Measurements from ENCODE around the gene ICE2. TPM values are rescaled to one million over a fixed set of nuclear protein-coding genes. Genes with fewer than 3 reads are reported as not detected.

Gene ICE2
- total RNA-seq, 4 donors from 2014 or later, result 14.4 to 21.2 (median 17.5) TPM

DNA sequence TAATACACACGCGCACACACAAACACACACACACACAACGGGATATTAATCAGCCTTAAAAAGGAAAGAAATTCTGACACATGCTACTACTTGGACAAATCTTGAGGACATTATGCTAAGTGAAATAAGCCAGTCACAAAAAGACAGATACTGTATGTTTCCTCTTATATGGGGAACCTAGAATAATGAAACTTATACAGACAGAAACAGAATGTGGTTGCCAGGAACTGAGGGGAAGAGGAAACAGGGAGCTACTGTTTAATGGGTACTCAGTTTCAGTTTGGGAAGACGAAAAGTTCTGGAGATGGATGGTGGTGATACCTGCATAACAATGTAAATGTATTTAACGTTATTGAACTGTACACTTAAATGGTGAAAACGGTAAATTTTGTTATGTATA lies 20.2 kb downstream of the ICE2 start:
- no peak for DNase-seq (ENCODE audit: low spot score in 2 of 2)
- TF ChIP-seq POLR2A (IDR thresholded peaks at IDR 0.05), result no peak
- TF ChIP-seq, protein P1, sequence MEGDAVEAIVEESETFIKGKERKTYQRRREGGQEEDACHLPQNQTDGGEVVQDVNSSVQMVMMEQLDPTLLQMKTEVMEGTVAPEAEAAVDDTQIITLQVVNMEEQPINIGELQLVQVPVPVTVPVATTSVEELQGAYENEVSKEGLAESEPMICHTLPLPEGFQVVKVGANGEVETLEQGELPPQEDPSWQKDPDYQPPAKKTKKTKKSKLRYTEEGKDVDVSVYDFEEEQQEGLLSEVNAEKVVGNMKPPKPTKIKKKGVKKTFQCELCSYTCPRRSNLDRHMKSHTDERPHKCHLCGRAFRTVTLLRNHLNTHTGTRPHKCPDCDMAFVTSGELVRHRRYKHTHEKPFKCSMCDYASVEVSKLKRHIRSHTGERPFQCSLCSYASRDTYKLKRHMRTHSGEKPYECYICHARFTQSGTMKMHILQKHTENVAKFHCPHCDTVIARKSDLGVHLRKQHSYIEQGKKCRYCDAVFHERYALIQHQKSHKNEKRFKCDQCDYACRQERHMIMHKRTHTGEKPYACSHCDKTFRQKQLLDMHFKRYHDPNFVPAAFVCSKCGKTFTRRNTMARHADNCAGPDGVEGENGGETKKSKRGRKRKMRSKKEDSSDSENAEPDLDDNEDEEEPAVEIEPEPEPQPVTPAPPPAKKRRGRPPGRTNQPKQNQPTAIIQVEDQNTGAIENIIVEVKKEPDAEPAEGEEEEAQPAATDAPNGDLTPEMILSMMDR (IDR thresholded peaks at IDR 0.05), result no peak
- no peak overlapping the region for H3K4me3 ChIP-seq (ENCODE audit: low read depth, poor library complexity, severe bottlenecking)
- 83 to 90% methylated on average over 6 of the region's 6 CpGs for WGBS, 2 donors
- intact Hi-C loops (cut with DNase I; ENCODE audit: low total_unique reads), result loop anchor here (5.0 kb wide), 1 partner anchor 1216 kb away; no protein-coding TSS in a partner anchor

DNA sequence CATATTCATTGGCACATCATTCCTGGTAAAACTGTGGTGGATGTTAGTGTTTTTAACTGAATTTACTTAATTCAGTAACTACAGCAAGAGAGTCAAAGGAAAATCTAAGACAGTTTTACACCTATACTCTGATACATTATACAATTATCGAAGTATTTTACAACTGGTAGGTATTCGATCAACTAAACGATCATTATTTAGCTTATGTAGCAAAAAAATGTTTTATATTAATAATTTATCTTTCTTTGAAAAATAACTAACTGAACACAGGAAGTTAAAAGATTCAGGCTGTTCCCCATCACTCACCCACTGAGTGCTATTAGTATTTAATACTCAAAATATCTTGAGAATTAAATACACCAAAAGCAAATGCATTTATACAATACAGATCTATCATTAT lies 21.0 kb downstream of the ICE2 start:
- DNase-seq (ENCODE audit: low spot score in 2 of 2), result no peak
- no peak overlapping the region for H3K4me3 ChIP-seq (ENCODE audit: low read depth, poor library complexity, severe bottlenecking)
- 92 to 96% methylated on average over 3 of the region's 3 CpGs for WGBS, 2 donors
- intact Hi-C loops (cut with DNase I; ENCODE audit: low total_unique reads), result loop anchor here (5.0 kb wide), 1 partner anchor 1216 kb away; no protein-coding TSS in a partner anchor
- TF ChIP-seq, protein P1 (IDR thresholded peaks at IDR 0.05), result no peak
- no peak for TF ChIP-seq POLR2A (IDR thresholded peaks at IDR 0.05)

DNA sequence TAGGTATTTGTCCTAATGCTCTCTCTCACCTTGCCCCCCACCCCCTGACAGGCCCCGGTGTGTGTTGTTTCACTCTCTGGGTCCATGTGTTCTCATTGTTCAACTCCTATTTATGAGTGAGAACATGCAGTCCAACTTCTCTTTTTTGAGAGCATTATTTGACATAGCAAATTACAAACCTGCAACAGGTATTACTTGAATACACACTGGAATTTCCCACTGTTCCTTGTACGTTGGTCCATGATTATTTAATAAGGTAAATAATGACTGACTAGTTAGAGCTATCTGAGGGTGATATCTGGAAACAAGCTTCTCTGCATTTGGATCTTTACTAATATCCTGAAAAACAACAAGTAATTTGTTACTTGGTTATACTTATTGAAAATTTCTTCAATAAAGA lies 24.1 kb downstream of the ICE2 start:
- no peak for TF ChIP-seq POLR2A (IDR thresholded peaks at IDR 0.05)
- TF ChIP-seq, protein P1 (IDR thresholded peaks at IDR 0.05), result no peak
- WGBS, 2 donors, result 79 to 94% methylated on average over 2 of the region's 2 CpGs
- intact Hi-C loops (cut with DNase I; ENCODE audit: low total_unique reads), result loop anchor here (5.0 kb wide), 1 partner anchor 1213 kb away; no protein-coding TSS in a partner anchor
- DNase-seq (ENCODE audit: low spot score in 2 of 2), result no peak
- H3K4me3 ChIP-seq (ENCODE audit: low read depth, poor library complexity, severe bottlenecking), result no peak overlapping the region

DNA sequence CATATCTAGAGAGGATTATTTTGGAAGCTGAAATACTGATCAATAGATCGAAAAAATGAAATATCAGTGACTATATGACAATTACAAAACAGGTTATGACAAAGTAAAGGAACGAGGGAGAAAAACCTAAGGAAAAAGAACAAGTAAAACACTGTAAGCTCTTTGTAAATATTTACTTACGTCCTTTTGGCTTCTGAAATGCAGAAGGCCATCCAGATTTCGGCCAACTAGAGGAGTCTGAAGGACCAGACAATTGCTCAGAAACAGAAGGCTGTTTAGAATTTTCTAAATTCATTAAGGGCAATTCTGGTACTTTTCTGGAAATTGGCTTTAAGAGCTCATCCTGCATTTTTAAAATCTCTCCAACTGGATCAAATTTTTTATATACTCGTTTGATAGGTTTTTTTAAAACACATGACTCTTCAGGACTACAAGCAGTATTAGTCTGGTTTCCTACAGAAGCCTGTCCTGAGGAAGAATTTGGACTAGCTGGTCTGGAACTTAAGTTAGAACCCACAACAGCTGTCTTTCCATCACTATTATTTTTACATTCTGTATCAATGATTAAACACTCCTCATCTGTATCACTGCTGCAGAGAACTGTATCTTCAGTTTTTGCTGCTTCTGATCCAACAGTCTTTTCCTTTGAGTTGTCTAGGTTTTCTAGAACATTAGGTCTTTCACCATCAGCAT lies 30.1 kb downstream of the ICE2 start:
- intact Hi-C loops (cut with DNase I; ENCODE audit: low total_unique reads), result loop anchor here (10.0 kb wide), 1 partner anchor 94 kb away; no protein-coding TSS in a partner anchor
- 68 to 70% methylated on average over 5 of the region's 5 CpGs for WGBS, 2 donors
- TF ChIP-seq POLR2A (IDR thresholded peaks at IDR 0.05), result no peak
- TF ChIP-seq, protein P1 (IDR thresholded peaks at IDR 0.05), result no peak

DNA sequence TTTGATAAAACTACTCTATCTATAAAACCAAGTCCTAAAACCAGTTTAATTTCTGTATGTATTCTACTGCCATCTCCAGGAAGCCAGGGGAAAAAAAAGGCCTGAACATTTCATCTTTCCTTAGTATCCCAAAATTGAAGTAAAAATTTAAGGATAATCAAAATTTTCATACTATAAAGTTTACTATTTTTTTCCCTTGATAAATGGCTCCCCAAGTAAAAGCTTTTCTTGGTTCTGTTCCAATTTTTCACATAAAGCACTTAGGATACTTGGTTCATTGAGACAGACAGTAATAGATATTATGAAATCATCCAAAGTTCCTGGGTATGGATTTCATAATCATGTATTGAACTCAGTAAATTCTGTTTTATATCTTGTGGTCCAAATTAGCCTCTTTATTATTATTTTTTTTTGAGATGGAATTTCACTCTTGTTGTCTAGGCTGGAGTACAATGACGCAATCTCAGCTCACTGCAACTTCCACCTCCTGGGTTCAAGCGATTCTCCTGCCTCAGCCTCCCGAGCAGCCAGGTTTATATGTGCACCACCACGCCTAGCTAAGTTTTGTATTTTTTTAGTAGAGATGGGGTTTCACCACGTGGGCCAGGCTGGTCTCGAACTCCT lies 34.5 kb downstream of the ICE2 start:
- TF ChIP-seq, protein P1 (IDR thresholded peaks at IDR 0.05), result no peak
- TF ChIP-seq POLR2A (IDR thresholded peaks at IDR 0.05), result no peak
- no peak for DNase-seq (ENCODE audit: low spot score in 2 of 2)
- 79 to 87% methylated on average over 6 of the region's 6 CpGs for WGBS, 2 donors
- intact Hi-C loops (cut with DNase I; ENCODE audit: low total_unique reads), result loop anchor here (10.0 kb wide), 1 partner anchor 90 kb away; no protein-coding TSS in a partner anchor
- no peak overlapping the region for H3K4me3 ChIP-seq (ENCODE audit: low read depth, poor library complexity, severe bottlenecking)

More for the DNA sequence above, 30.1 kb downstream of the ICE2 start:
- no peak overlapping the region for H3K4me3 ChIP-seq (ENCODE audit: low read depth, poor library complexity, severe bottlenecking)
- no peak for DNase-seq (ENCODE audit: low spot score in 2 of 2)

Measured in lower leg skin (tissue), 4 donors.